Forelimb muscle (tissue), 1 donor: Measurements from ENCODE around the gene ETNK1. TPM values are rescaled to one million over a fixed set of nuclear protein-coding genes. Genes with fewer than 3 reads are reported as not detected.

ENCODE experiments used
- polyA plus RNA-seq: library from polyadenylated mRNA; unstranded; fragments of 120-200 nt; gene quantifications from one replicate; pipeline ENCODE4 v1.2.1, GENCODE V29; 2013; ENCODE audit not compliant: insufficient read length

The ETNK1 gene
- polyA plus RNA-seq, 1 donor, result 19.7 TPM

Other genes starting within 250 kb of the ETNK1 start
- gene C2CD5, start 80.6 kb upstream of the ETNK1 start, polyA plus RNA-seq, result 34.8 TPM